ENCODE results near the gene FGR. TPM values are rescaled to one million over a fixed set of nuclear protein-coding genes. Genes with fewer than 3 reads are reported as not detected.
"Not testable (repeated sequence)": the region's sequence is repeated elsewhere in the genome, so short reads cannot be mapped to it uniquely, and the experiment has no call there.

Gene FGR
- polyA plus RNA-seq, 1 donor (not counting 4 experiments of a cell fraction or from before 2014, with no cell fraction given) = 0.04 TPM

- TF ChIP-seq, protein P1, sequence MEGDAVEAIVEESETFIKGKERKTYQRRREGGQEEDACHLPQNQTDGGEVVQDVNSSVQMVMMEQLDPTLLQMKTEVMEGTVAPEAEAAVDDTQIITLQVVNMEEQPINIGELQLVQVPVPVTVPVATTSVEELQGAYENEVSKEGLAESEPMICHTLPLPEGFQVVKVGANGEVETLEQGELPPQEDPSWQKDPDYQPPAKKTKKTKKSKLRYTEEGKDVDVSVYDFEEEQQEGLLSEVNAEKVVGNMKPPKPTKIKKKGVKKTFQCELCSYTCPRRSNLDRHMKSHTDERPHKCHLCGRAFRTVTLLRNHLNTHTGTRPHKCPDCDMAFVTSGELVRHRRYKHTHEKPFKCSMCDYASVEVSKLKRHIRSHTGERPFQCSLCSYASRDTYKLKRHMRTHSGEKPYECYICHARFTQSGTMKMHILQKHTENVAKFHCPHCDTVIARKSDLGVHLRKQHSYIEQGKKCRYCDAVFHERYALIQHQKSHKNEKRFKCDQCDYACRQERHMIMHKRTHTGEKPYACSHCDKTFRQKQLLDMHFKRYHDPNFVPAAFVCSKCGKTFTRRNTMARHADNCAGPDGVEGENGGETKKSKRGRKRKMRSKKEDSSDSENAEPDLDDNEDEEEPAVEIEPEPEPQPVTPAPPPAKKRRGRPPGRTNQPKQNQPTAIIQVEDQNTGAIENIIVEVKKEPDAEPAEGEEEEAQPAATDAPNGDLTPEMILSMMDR (optimal IDR thresholded peaks at IDR 0.05 in 1 of 3, IDR thresholded peaks at IDR 0.05 in 1 of 3, conservative IDR thresholded peaks at IDR 0.05 in 1 of 3; ENCODE audit: extremely low read depth in 1 of 3, insufficient read depth in 2 of 3, low read length in 3 of 3) = no peak
- no peak for TF ChIP-seq EZH2 (IDR thresholded peaks at IDR 0.05; ENCODE audit: low read length)
- H3K9me1 ChIP-seq (ENCODE audit: control insufficient read depth, extremely low read depth, insufficient read depth, low read length) = no peaks in the 10 kb centered on the region
- FAIRE-seq = no peak
- H3K79me2 ChIP-seq (ENCODE audit: control insufficient read depth, insufficient read depth, low read length) = no peaks in the 10 kb centered on the region
- H3K4me1 ChIP-seq (ENCODE audit: control insufficient read depth, extremely low read depth, insufficient read depth, low read length) = peaks cover 10% of the 10 kb centered on the region
- no peaks in the 10 kb centered on the region for H3K36me3 ChIP-seq (ENCODE audit: control insufficient read depth in 2 of 2, extremely low read depth in 1 of 2, insufficient read depth in 2 of 2, low read length in 2 of 2)
- no peak overlapping the region for H3K9ac ChIP-seq (ENCODE audit: control insufficient read depth, extremely low read depth, insufficient read depth, low read length)
- DNase-seq (ENCODE audit: low read depth, low spot score) = no peak
- no peaks in the 10 kb centered on the region for H3K9me3 ChIP-seq (ENCODE audit: control insufficient read depth, low read depth, low read length)
- H3K4me3 ChIP-seq (ENCODE audit: control insufficient read depth in 2 of 3, extremely low read depth in 1 of 3, insufficient read depth in 2 of 3, low read depth in 1 of 3, low read length in 3 of 3) = no peak overlapping the region
- H3K4me2 ChIP-seq (ENCODE audit: control insufficient read depth, extremely low read depth, insufficient read depth, low read depth, low read length) = no peak overlapping the region
- dilution Hi-C loops (cut with MboI; ENCODE audit: extremely low pct_ligation_motif_present, low sequenced_read_pairs) = no loop called here
- no peak overlapping the region for H2AFZ ChIP-seq (ENCODE audit: control insufficient read depth, low read length)
- no peaks in the 10 kb centered on the region for H4K20me1 ChIP-seq (ENCODE audit: control insufficient read depth, extremely low read depth, insufficient read depth, low read length)
- H3K27ac ChIP-seq (ENCODE audit: control insufficient read depth, insufficient read depth, low read length) = no peak overlapping the region
- no peaks in the 10 kb centered on the region for H3K27me3 ChIP-seq (ENCODE audit: control insufficient read depth, extremely low read depth, insufficient read depth, low read length)
Observed at GRCh38 chr1:27621051-27621920, 13.7 kb downstream of the FGR start.

GRCh38 chr1:27619782-27620438 lies 15.1 kb downstream of the FGR start:
- H3K4me2 ChIP-seq (ENCODE audit: control insufficient read depth, extremely low read depth, insufficient read depth, low read depth, low read length); H3K9me3 ChIP-seq (ENCODE audit: control insufficient read depth, low read depth, low read length); H4K20me1 ChIP-seq (ENCODE audit: control insufficient read depth, extremely low read depth, insufficient read depth, low read length); H3K9ac ChIP-seq (ENCODE audit: control insufficient read depth, extremely low read depth, insufficient read depth, low read length); H2AFZ ChIP-seq (ENCODE audit: control insufficient read depth, low read length); H3K36me3 ChIP-seq (ENCODE audit: control insufficient read depth in 2 of 2, extremely low read depth in 1 of 2, insufficient read depth in 2 of 2, low read length in 2 of 2); DNase-seq (ENCODE audit: low read depth, low spot score); H3K27ac ChIP-seq (ENCODE audit: control insufficient read depth, insufficient read depth, low read length); H3K27me3 ChIP-seq (ENCODE audit: control insufficient read depth, extremely low read depth, insufficient read depth, low read length); H3K4me3 ChIP-seq (ENCODE audit: control insufficient read depth in 2 of 3, extremely low read depth in 1 of 3, insufficient read depth in 2 of 3, low read depth in 1 of 3, low read length in 3 of 3); FAIRE-seq; dilution Hi-C loops (cut with MboI; ENCODE audit: extremely low pct_ligation_motif_present, low sequenced_read_pairs); H3K9me1 ChIP-seq (ENCODE audit: control insufficient read depth, extremely low read depth, insufficient read depth, low read length); H3K79me2 ChIP-seq (ENCODE audit: control insufficient read depth, insufficient read depth, low read length); H3K4me1 ChIP-seq (ENCODE audit: control insufficient read depth, extremely low read depth, insufficient read depth, low read length): not testable (repeated sequence)

Data from keratinocyte (primary cell).